ENCODE data around the gene NDUFA5. TPM values are rescaled to one million over a fixed set of nuclear protein-coding genes. Genes with fewer than 3 reads are reported as not detected.

The NDUFA5 gene
- total and polyA plus RNA-seq, 8 donors = 1.2 to 154 (median 108) TPM

DNA sequence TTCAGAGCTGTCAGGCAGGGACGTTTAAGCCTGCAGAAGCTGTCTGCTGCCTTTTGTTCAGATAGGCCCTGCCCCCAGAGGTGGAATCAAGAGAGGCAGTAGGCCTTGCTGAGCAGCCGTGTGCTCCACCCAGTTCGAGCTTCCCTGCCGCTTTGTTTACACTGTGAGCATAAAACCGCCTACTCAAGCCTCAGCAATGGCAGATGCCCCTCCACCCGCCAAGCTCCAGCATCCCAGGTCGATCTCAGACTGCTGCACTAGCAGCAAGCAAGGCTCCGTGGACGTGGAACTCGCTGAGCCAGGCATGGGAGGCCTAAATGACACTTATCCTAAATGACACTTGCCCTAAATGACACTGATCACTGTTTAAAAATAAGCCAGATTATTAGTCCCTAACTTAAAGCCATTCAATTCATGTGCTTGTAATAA is 37.2 kb upstream of the NDUFA5 start:
- Histone ChIP-seq H3K27me3 (peaks cover 0 to 7% (median 0%) of the 10 kb centered on the region in 3 donors), H3K4me3 (no peak overlapping the region), H3K4me1 (no peaks in the 10 kb centered on the region), H3K36me3 (no peaks in the 10 kb centered on the region), H3K9me3 (no peaks in the 10 kb centered on the region), H3K27ac (no peak overlapping the region)
- DNase-seq = peak in 1 of 2 donors; percentile 54
- TF ChIP-seq EP300 (IDR thresholded peaks at IDR 0.05) = no peak
- TF ChIP-seq, protein P1, sequence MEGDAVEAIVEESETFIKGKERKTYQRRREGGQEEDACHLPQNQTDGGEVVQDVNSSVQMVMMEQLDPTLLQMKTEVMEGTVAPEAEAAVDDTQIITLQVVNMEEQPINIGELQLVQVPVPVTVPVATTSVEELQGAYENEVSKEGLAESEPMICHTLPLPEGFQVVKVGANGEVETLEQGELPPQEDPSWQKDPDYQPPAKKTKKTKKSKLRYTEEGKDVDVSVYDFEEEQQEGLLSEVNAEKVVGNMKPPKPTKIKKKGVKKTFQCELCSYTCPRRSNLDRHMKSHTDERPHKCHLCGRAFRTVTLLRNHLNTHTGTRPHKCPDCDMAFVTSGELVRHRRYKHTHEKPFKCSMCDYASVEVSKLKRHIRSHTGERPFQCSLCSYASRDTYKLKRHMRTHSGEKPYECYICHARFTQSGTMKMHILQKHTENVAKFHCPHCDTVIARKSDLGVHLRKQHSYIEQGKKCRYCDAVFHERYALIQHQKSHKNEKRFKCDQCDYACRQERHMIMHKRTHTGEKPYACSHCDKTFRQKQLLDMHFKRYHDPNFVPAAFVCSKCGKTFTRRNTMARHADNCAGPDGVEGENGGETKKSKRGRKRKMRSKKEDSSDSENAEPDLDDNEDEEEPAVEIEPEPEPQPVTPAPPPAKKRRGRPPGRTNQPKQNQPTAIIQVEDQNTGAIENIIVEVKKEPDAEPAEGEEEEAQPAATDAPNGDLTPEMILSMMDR (IDR thresholded peaks at IDR 0.05) = no peak
- no peak for TF ChIP-seq POLR2AphosphoS5 (IDR thresholded peaks at IDR 0.05)
- TF ChIP-seq POLR2A (IDR thresholded peaks at IDR 0.05) = no peak
- intact Hi-C loops (cut with DNase I; ENCODE audit: low total_unique reads) = no loop called here
- 30 to 38% (median 35%) methylated on average over 9 to 10 of the region's 10 CpGs for WGBS, 5 donors

- H3K4me3 ChIP-seq = no peak overlapping the region
- intact Hi-C loops (cut with DNase I; ENCODE audit: low total_unique reads) = no loop called here
- no peak overlapping the region for H3K27ac ChIP-seq
- H3K4me1 ChIP-seq = no peaks in the 10 kb centered on the region
- 75 to 87% (median 84%) methylated on average over 2 of the region's 2 CpGs for WGBS, 5 donors
- TF ChIP-seq EP300 (IDR thresholded peaks at IDR 0.05) (no peak), POLR2AphosphoS5 (IDR thresholded peaks at IDR 0.05) (no peak), POLR2A (IDR thresholded peaks at IDR 0.05) (no peak)
- TF ChIP-seq, protein P1 (IDR thresholded peaks at IDR 0.05) = no peak
- no peaks in the 10 kb centered on the region for H3K27me3 ChIP-seq
- H3K9me3 ChIP-seq = no peaks in the 10 kb centered on the region
- no peaks in the 10 kb centered on the region for H3K36me3 ChIP-seq
- no peak for DNase-seq
Observed at GRCh38 chr7:123588376-123588775, 30.8 kb upstream of the NDUFA5 start.

GRCh38 chr7:123583821-123584220 is 26.2 kb upstream of the NDUFA5 start:
- Histone ChIP-seq H3K27ac (no peak overlapping the region), H3K9me3 (no peaks in the 10 kb centered on the region), H3K36me3 (no peaks in the 10 kb centered on the region), H3K27me3 (peaks cover 0 to 9% (median 0%) of the 10 kb centered on the region in 3 donors), H3K4me1 (peaks cover 0 to 4% (median 2%) of the 10 kb centered on the region in 4 donors), H3K4me3 (no peak overlapping the region)
- no peak for TF ChIP-seq POLR2AphosphoS5 (IDR thresholded peaks at IDR 0.05)
- TF ChIP-seq EP300 (IDR thresholded peaks at IDR 0.05) = no peak
- TF ChIP-seq, protein P1 (IDR thresholded peaks at IDR 0.05) = no peak
- TF ChIP-seq POLR2A (IDR thresholded peaks at IDR 0.05) = no peak
- intact Hi-C loops (cut with DNase I; ENCODE audit: low total_unique reads) = no loop called here
- 85 to 91% (median 86%) methylated on average over 4 of the region's 4 CpGs for WGBS, 5 donors
- DNase-seq = no peak

DNA sequence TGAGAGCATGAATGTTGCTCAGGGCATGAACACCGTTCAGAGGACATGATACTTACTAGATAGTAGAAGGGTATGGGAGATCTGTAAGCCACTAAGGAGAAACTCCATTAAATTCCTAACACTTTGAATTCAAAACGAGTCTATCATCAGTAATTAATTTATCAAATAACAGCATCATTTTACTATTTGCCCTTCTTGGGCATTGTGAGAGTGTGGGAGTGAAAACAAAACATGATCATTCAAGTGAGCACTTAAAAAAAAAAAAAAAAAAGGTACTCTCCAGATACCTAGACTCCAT is 23.5 kb upstream of the NDUFA5 start:
- no peaks in the 10 kb centered on the region for H3K36me3 ChIP-seq
- H3K27me3 ChIP-seq = peaks cover 0 to 9% (median 0%) of the 10 kb centered on the region in 3 donors
- TF ChIP-seq, protein P1 (IDR thresholded peaks at IDR 0.05) = no peak
- TF ChIP-seq EP300 (IDR thresholded peaks at IDR 0.05) (no peak), POLR2A (IDR thresholded peaks at IDR 0.05) (no peak), POLR2AphosphoS5 (IDR thresholded peaks at IDR 0.05) (no peak)
- no peak for DNase-seq
- no peak overlapping the region for H3K27ac ChIP-seq
- WGBS, 5 donors = 13 to 32% (median 26%) methylated on average over 2 of the region's 2 CpGs
- H3K4me3 ChIP-seq = no peak overlapping the region
- H3K4me1 ChIP-seq = peaks cover 0 to 4% (median 2%) of the 10 kb centered on the region in 4 donors
- H3K9me3 ChIP-seq = no peaks in the 10 kb centered on the region
- intact Hi-C loops (cut with DNase I; ENCODE audit: low total_unique reads) = no loop called here
